Stimulated activated CD4-positive, alpha-beta T cell treated with anti-CD3 and anti-CD28 coated beads, TNF-alpha, amount 100 ng/mL, for 4 hours (primary cell): ENCODE results near the gene DROSHA.

Experiments
- DNase-seq, 3 experiments: peaks; one replicate each; pipeline ENCODE4 v3.0.0-alpha.2; 2020; ENCODE audit warnings: low read depth in 3 of 3

Gene DROSHA

GRCh38 chr5:31464081-31464480 is 67.8 kb downstream of the DROSHA start:
- no peak for DNase-seq

- DNase-seq = no peak
Observed at GRCh38 chr5:31463351-31463750, 68.5 kb downstream of the DROSHA start.

GRCh38 chr5:31459594-31459993 is 72.3 kb downstream of the DROSHA start:
- DNase-seq = no peak

- DNase-seq = no peak
Observed at GRCh38 chr5:31455172-31455571, 76.7 kb downstream of the DROSHA start.

GRCh38 chr5:31453522-31453921 is 78.4 kb downstream of the DROSHA start:
- DNase-seq = no peak

GRCh38 chr5:31452314-31452713 is 79.6 kb downstream of the DROSHA start:
- DNase-seq = no peak

GRCh38 chr5:31449962-31450361 is 81.9 kb downstream of the DROSHA start:
- no peak for DNase-seq

- no peak for DNase-seq
Observed at GRCh38 chr5:31449174-31449573, 82.7 kb downstream of the DROSHA start.

GRCh38 chr5:31445041-31445600 is 86.8 kb downstream of the DROSHA start:
- no peak for DNase-seq

GRCh38 chr5:31443572-31443971 is 88.3 kb downstream of the DROSHA start:
- no peak for DNase-seq

GRCh38 chr5:31442058-31442745 is 89.7 kb downstream of the DROSHA start:
- no peak for DNase-seq

GRCh38 chr5:31436851-31437250 is 95.0 kb downstream of the DROSHA start:
- DNase-seq = no peak

- DNase-seq = no peak
Observed at GRCh38 chr5:31435730-31436129, 96.2 kb downstream of the DROSHA start.

- DNase-seq = no peak
Observed at GRCh38 chr5:31434898-31435297, 97.0 kb downstream of the DROSHA start.

GRCh38 chr5:31433229-31433628 is 98.7 kb downstream of the DROSHA start:
- DNase-seq = no peak

- no peak for DNase-seq
Observed at GRCh38 chr5:31427724-31428309, 104.1 kb downstream of the DROSHA start.

- no peak for DNase-seq
Observed at GRCh38 chr5:31427013-31427723, 104.7 kb downstream of the DROSHA start.

- DNase-seq = no peak
Observed at GRCh38 chr5:31421806-31422586, 109.9 kb downstream of the DROSHA start.

- DNase-seq = no peak
Observed at GRCh38 chr5:31417512-31417911, 114.4 kb downstream of the DROSHA start.

- no peak for DNase-seq
Observed at GRCh38 chr5:31416547-31416946, 115.3 kb downstream of the DROSHA start.

GRCh38 chr5:31415960-31416359 is 115.9 kb downstream of the DROSHA start:
- no peak for DNase-seq
